Tibial nerve (tissue), 4 donors: ENCODE results near the gene LTBP3.

ENCODE experiments used
- CTCF ChIP-seq, 5 experiments: fragments of 200-600 bp in 3 of 5; fragments of 450-650 bp in 2 of 5; sonication (generic) in 3 of 5; IDR thresholded peaks; one replicate each; pipeline ENCODE4 v1.5.1; 2016 to 2019; ENCODE audit warnings: antibody characterized with exemption in 5 of 5, mild to moderate bottlenecking in 3 of 5, moderate library complexity in 2 of 5
- EP300 ChIP-seq, 2 donors: sonication (generic); formaldehyde crosslinking; IDR thresholded peaks; one replicate each; pipeline ENCODE4 v1.6.1; 2017; ENCODE audit warnings: antibody characterized with exemption in 2 of 2, mild to moderate bottlenecking in 1 of 2
- POLR2A ChIP-seq, 2 donors: fragments of 450-650 bp; IDR thresholded peaks; one replicate each; pipeline ENCODE4 v1.6.1; 2017; ENCODE audit warnings: antibody characterized with exemption in 2 of 2, mild to moderate bottlenecking in 2 of 2, moderate library complexity in 2 of 2

DNA sequence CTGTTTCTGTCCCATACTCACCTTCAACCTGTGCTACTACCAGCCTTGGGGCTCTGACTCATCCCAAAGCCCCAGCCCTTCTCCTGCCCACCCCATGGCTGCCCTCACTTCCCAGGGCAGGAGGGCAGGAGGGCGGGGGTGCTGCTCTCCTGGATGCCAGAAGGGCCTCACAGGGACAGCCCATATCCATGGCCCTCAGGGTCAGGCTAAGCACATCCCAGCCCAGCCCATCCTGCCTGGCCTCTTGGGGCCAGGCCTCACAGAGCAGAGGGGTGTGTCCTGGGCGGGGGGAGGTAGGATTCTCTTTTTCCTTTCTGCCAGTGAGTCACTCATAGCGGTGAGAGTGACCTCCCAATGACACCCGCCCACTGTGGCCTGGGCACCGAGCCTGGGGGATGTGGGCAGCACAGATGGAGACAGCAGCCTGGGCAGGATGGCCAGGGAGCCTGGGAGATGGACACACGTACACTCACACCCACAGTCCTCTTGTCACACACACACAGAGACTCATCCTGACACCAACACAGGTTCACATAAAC lies 2.4 kb downstream of the LTBP3 start:
- TF ChIP-seq CTCF (IDR thresholded peaks at IDR 0.05) = no peak
- TF ChIP-seq POLR2A (IDR thresholded peaks at IDR 0.05) = no peak
- TF ChIP-seq EP300 (IDR thresholded peaks at IDR 0.05) = no peak
